HUES6 (cell line): ENCODE measurements around the gene SOWAHA.

ENCODE experiments used
- H3K27ac ChIP-seq: 2 replicates; pipeline ENCODE4 v1.7.0; 2013; ENCODE audit warnings: low read depth, mild to moderate bottlenecking, low read length, inconsistent platforms
- H3K27me3 ChIP-seq: 2 replicates; pipeline ENCODE4 v1.6.1; 2013; ENCODE audit warnings: low read length; ENCODE audit not compliant: control insufficient read depth, insufficient read depth
- H3K36me3 ChIP-seq: 2 replicates; pipeline ENCODE4 v1.6.1; 2013; ENCODE audit warnings: low read length; ENCODE audit not compliant: control insufficient read depth, insufficient read depth
- H3K4me1 ChIP-seq: 2 replicates; pipeline ENCODE4 v1.6.1; 2013; ENCODE audit warnings: low read length; ENCODE audit not compliant: control insufficient read depth, insufficient read depth
- H3K4me3 ChIP-seq: 2 replicates; pipeline ENCODE4 v1.5.1; 2013; ENCODE audit warnings: low read depth, low read length
- H3K9ac ChIP-seq: one replicate; pipeline ENCODE4 v1.6.1; 2013; ENCODE audit warnings: mild to moderate bottlenecking, low read length
- H3K9me3 ChIP-seq: 2 replicates; pipeline ENCODE4 v1.6.1; 2013; ENCODE audit warnings: low read depth, low read length; ENCODE audit not compliant: control insufficient read depth, insufficient read depth

The SOWAHA gene

GRCh38 chr5:132827943-132828673 is 15.0 kb downstream of the SOWAHA start:
- Histone ChIP-seq H3K9ac (no peak overlapping the region), H3K27me3 (peaks cover 78% of the 10 kb centered on the region), H3K9me3 (no peaks in the 10 kb centered on the region)

GRCh38 chr5:132828846-132829494 is 15.9 kb downstream of the SOWAHA start:
- no peak overlapping the region for H3K9ac ChIP-seq

More at GRCh38 chr5:132827943-132828673, 15.0 kb downstream of the SOWAHA start:
- H3K4me1 ChIP-seq = peaks cover 31% of the 10 kb centered on the region
- H3K4me3 ChIP-seq = no peak overlapping the region
- H3K36me3 ChIP-seq = no peaks in the 10 kb centered on the region
- no peak overlapping the region for H3K27ac ChIP-seq

GRCh38 chr5:132829742-132830435 is 16.8 kb downstream of the SOWAHA start:
- Histone ChIP-seq H3K9ac (peak overlapping the region; percentile 65), H3K4me1 (peaks cover 19% of the 10 kb centered on the region), H3K4me3 (peak overlapping the region; percentile 68), H3K36me3 (no peaks in the 10 kb centered on the region), H3K9me3 (no peaks in the 10 kb centered on the region), H3K27ac (no peak overlapping the region), H3K27me3 (peaks cover 71% of the 10 kb centered on the region)

More at GRCh38 chr5:132828846-132829494, 15.9 kb downstream of the SOWAHA start:
- Histone ChIP-seq H3K4me3 (peak overlapping the region; percentile 68; the same call in 1 of the 2 replicates), H3K36me3 (no peaks in the 10 kb centered on the region), H3K9me3 (no peaks in the 10 kb centered on the region), H3K27ac (no peak overlapping the region), H3K27me3 (peaks cover 81% of the 10 kb centered on the region), H3K4me1 (peaks cover 23% of the 10 kb centered on the region)

DNA sequence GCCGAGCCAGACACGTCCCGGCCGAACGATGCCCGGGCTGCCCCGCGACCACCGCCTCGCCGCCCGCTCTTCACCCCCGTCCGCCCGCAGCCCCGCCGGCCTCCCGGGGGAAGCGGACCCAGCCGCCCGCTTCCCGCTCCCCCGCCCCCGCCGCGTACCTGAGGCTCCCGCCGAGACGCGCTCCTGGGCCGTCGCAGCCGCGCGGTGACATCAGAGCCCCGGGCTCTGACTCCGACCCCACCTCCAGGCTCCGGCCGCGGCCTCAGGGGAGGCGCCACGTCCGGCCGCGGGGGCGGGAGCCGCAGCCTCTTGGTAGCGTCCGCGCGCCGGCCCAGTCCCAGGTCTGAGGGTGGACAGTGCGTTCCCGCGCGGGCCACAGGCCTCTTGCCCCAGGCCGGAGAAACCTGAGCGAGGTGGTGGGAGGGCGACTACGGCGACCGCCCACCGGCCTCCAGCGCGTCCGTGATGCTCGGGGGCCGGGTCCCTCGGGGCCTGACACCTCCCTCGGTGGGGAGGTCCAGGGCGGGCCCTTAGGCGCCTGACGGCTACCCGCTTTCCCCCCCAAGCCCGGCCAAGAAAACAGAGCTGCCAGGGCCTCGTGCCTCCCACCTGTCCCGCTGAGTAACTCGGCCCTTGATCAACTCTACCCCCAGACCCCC is 17.5 kb downstream of the SOWAHA start, which contains the start of gene SHROOM1:
Gene SHROOM1, minus strand, starts transcription at position 212 of the 659 bp plus-strand sequence. CDS start 4,507 bp downstream, outside the sequence.
- Histone ChIP-seq H3K4me1 (peaks cover 14% of the 10 kb centered on the region), H3K27ac (no peak within 1 kb of the TSS), H3K4me3 (peak within 1 kb of the TSS; percentile 68), H3K9ac (peak within 1 kb of the TSS; percentile 65), H3K36me3 (no peaks in the 10 kb centered on the region), H3K9me3 (no peaks in the 10 kb centered on the region), H3K27me3 (peaks cover 65% of the 10 kb centered on the region)

DNA sequence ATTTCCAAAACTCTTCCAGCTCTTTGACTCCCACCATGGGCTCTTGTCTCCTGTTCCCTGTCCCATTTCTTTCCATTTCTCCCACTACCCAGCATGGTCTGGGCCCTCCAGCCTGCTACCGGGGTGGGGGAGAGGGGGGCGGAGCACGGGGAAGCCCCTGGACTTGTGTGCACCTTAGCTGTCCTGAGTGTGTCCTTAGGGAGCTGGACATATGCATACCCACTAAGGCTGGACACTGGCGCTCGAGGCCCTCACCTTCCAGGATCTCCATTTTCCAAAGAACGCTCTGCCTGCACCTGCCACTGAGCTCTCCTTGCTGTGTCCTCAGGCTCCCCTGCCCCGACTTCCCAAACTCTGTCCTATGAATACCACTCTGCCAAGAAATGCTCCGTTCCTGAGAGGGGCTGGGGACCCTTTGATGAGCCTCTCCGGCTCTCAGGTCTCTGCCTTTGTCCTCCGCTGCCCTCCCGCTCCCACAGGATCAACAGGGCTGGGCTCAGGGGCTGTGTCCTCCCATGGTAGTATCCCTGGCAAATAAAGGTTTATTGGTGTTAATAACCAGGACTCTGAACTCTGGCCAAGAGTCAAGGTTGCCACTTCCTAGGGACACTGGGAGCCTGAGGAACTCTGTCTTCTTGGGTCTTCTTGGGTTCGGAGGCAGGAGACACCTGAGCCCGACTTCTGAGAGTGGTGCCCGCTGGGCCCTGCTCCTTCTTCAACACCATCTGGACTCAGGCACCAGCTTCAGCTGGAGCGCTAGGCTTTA is 18.2 kb downstream of the SOWAHA start:
- Histone ChIP-seq H3K9me3 (no peaks in the 10 kb centered on the region), H3K27ac (no peak overlapping the region), H3K27me3 (peaks cover 58% of the 10 kb centered on the region), H3K4me3 (peak overlapping the region; percentile 68), H3K36me3 (no peaks in the 10 kb centered on the region), H3K9ac (peak overlapping the region; percentile 60), H3K4me1 (peaks cover 10% of the 10 kb centered on the region)

GRCh38 chr5:132832612-132833011 is 19.5 kb downstream of the SOWAHA start:
- Histone ChIP-seq H3K36me3 (no peaks in the 10 kb centered on the region), H3K9ac (no peak overlapping the region), H3K4me1 (0 out of 2 replicates have a peak, but pooled peaks cover 5% of the 10 kb centered on the region), H3K27ac (no peak overlapping the region), H3K27me3 (peaks cover 45% of the 10 kb centered on the region), H3K4me3 (no peak overlapping the region), H3K9me3 (no peaks in the 10 kb centered on the region)

DNA sequence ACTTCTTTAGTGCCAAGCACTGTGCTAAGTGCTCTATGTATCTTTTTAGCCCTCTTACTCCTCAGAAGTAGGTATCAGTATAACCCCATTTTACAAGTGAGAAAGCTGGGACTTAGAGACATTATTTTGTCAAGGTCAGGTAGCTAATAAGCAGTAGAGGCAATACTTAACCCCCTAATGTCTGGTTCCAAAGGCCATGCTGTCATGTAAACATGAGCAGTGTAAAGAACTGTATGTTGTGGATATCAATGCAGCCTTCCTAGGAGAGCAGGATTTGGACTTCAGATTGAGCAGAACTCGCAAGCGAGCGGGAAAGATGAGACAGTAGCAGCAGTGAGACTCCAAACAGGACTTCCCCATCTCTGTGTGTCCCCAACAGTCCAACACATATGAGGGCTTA is 21.0 kb downstream of the SOWAHA start:
- 0 out of 2 replicates have a peak, but pooled peaks cover 5% of the 10 kb centered on the region for H3K4me1 ChIP-seq
- no peak overlapping the region for H3K4me3 ChIP-seq
- H3K27ac ChIP-seq = no peak overlapping the region
- no peaks in the 10 kb centered on the region for H3K36me3 ChIP-seq
- no peaks in the 10 kb centered on the region for H3K9me3 ChIP-seq
- H3K27me3 ChIP-seq = peaks cover 30% of the 10 kb centered on the region
- H3K9ac ChIP-seq = no peak overlapping the region

DNA sequence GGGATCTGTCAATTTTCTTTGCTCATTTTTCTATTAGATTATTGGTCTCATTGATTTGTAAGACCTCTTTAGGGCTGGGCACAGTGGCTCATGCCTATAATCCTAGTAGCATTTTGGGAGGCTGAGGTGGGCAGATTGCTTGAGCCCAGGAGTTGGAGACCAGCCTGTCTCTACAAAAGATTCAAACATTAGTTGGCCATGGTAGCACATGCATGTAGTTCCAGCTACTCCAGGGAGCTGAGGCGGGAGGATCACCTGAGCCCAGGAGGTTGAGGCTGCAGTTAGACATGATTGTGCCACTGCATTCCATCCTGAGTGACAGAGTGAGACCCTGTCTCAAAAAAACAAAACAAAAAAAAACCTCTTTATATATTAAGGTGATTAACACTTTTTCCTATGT is 23.8 kb downstream of the SOWAHA start:
- H3K4me3 ChIP-seq = no peak overlapping the region
- H3K27me3 ChIP-seq = peaks cover 5% of the 10 kb centered on the region; the same call in 1 of the 2 replicates
- no peak overlapping the region for H3K27ac ChIP-seq
- no peaks in the 10 kb centered on the region for H3K36me3 ChIP-seq
- peaks cover 9% of the 10 kb centered on the region for H3K4me1 ChIP-seq
- no peaks in the 10 kb centered on the region for H3K9me3 ChIP-seq
- H3K9ac ChIP-seq = no peak overlapping the region

- Histone ChIP-seq H3K4me3 (no peak overlapping the region), H3K36me3 (no peaks in the 10 kb centered on the region), H3K9ac (no peak overlapping the region), H3K9me3 (no peaks in the 10 kb centered on the region), H3K27ac (no peak overlapping the region), H3K4me1 (peaks cover 9% of the 10 kb centered on the region), H3K27me3 (peaks cover 5% of the 10 kb centered on the region; the same call in 1 of the 2 replicates)
Observed at GRCh38 chr5:132837868-132838267, 24.8 kb downstream of the SOWAHA start.
